ENCODE data around the gene SPARCL1. TPM values are rescaled to one million over a fixed set of nuclear protein-coding genes. Genes with fewer than 3 reads are reported as not detected.

Gene SPARCL1
- total and polyA plus RNA-seq, 9 of the 15 experiments (the other 6 are each of a cell fraction or from before 2014, with no cell fraction given): 0.03 to 0.71 (median 0.05) TPM; not detected in 3

DNA sequence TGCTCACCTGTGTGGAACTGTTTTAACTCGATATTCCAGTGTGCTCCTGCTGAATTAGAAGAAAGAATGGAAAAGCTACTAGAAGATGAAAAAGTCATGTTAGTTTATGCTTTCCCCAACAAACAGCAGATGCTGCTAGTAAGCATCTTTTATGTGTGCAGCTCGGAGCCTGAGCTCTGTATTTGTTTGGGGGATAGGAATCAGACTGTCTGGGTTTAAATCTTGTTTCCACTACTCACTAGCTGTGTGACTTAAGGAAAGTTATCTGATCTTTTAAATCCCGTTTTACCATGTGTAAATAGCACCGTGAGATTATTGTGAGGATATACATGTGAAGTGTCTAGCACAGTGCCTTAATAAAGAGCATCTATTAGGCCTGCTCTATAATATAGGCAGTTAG, 24.0 kb upstream of the SPARCL1 start (continued):
- TF ChIP-seq, protein P1, sequence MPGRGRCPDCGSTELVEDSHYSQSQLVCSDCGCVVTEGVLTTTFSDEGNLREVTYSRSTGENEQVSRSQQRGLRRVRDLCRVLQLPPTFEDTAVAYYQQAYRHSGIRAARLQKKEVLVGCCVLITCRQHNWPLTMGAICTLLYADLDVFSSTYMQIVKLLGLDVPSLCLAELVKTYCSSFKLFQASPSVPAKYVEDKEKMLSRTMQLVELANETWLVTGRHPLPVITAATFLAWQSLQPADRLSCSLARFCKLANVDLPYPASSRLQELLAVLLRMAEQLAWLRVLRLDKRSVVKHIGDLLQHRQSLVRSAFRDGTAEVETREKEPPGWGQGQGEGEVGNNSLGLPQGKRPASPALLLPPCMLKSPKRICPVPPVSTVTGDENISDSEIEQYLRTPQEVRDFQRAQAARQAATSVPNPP (IDR thresholded peaks at IDR 0.05; ENCODE audit: borderline replicate concordance, insufficient read depth, insufficient read length): no peak
- TF ChIP-seq, protein P2, sequence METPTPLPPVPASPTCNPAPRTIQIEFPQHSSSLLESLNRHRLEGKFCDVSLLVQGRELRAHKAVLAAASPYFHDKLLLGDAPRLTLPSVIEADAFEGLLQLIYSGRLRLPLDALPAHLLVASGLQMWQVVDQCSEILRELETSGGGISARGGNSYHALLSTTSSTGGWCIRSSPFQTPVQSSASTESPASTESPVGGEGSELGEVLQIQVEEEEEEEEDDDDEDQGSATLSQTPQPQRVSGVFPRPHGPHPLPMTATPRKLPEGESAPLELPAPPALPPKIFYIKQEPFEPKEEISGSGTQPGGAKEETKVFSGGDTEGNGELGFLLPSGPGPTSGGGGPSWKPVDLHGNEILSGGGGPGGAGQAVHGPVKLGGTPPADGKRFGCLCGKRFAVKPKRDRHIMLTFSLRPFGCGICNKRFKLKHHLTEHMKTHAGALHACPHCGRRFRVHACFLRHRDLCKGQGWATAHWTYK (CRISPR knock-in tag; IDR thresholded peaks at IDR 0.05): no peak
- TF ChIP-seq, protein P3, sequence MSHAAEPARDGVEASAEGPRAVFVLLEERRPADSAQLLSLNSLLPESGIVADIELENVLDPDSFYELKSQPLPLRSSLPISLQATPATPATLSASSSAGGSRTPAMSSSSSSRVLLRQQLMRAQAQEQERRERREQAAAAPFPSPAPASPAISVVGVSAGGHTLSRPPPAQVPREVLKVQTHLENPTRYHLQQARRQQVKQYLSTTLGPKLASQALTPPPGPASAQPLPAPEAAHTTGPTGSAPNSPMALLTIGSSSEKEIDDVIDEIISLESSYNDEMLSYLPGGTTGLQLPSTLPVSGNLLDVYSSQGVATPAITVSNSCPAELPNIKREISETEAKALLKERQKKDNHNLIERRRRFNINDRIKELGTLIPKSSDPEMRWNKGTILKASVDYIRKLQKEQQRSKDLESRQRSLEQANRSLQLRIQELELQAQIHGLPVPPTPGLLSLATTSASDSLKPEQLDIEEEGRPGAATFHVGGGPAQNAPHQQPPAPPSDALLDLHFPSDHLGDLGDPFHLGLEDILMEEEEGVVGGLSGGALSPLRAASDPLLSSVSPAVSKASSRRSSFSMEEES (CRISPR knock-in tag; IDR thresholded peaks at IDR 0.05): no peak

DNA sequence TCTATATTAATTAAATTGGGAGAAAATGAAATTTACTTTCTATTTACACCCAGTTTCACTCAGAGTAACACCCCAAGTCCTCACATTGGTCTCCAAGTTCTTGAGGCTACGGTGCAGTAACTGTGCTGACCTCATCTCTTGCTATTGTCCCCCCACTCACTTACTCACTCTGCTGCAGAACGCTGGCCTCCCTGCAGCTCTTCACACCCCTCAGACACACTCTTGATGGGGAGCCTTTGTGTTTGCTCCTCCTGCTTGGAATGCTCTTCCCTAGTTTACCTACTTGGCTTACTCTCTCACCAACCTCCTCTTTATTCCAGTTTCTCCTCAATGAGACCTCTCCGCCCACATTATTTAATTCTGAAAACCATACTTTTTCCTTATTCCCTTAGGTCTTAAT, 22.2 kb upstream of the SPARCL1 start:
- no peaks in the 10 kb centered on the region for H3K9me3 ChIP-seq (replicated peaks; ENCODE audit: control insufficient read depth, insufficient read depth, low read depth, low read length)
- H3K4me3 ChIP-seq: no peak overlapping the region
- WGBS (ENCODE audit: insufficient coverage, low coverage, missing lambda C conversion rate): 2% methylated on average over 3 of the region's 3 CpGs
- in situ Hi-C loops (cut with MboI) (no loop called here), intact Hi-C loops (cut with micrococcal nuclease) (no loop called here)
- DNase-seq (ENCODE audit: extremely low read depth in 1 of 4, low spot score in 3 of 4): no peak
- H3K4me2 ChIP-seq (ENCODE audit: insufficient read depth, low read length): no peak overlapping the region
- H4K20me1 ChIP-seq (replicated peaks; ENCODE audit: control insufficient read depth, insufficient read depth, low read length): no peaks in the 10 kb centered on the region
- H3K27me3 ChIP-seq (ENCODE audit: control insufficient read depth in 2 of 2, insufficient read depth in 2 of 2, low read length in 2 of 2): no peaks in the 10 kb centered on the region; a peak in 1 of 5 replicates
- no peaks in the 10 kb centered on the region for H3K9me1 ChIP-seq (ENCODE audit: control insufficient read depth, insufficient read depth, low read length)
- CTCF ChIA-PET (ENCODE audit: low intra/inter-chr PET ratio): no interaction called here
- no peak for FAIRE-seq
- no peak for ATAC-seq
- no peak overlapping the region for H2AFZ ChIP-seq (ENCODE audit: low read depth, low read length)
- BruUV-seq (replicated peaks): no TSS peak
- H3K4me1 ChIP-seq (replicated peaks in 1 of 2; ENCODE audit: control insufficient read depth in 2 of 2, insufficient read depth in 2 of 2, low read length in 2 of 2): no peaks in the 10 kb centered on the region
- H3K9ac ChIP-seq (ENCODE audit: insufficient read depth in 1 of 2, low read depth in 2 of 2, low read length in 2 of 2): no peak overlapping the region
- no peaks in the 10 kb centered on the region for H3K36me3 ChIP-seq (ENCODE audit: control insufficient read depth, insufficient read depth, low read length)
- no peak overlapping the region for H3K27ac ChIP-seq (ENCODE audit: extremely low read depth, low read depth, low read length)
- H3K79me2 ChIP-seq (ENCODE audit: control insufficient read depth, insufficient read depth, low read length): no peaks in the 10 kb centered on the region
- POLR2A ChIA-PET: no interaction called here
- TF ChIP-seq NFIC (IDR thresholded peaks at IDR 0.05) (no peak), SP1 (CRISPR knock-in tag; IDR thresholded peaks at IDR 0.05) (no peak), FOSL1 (tag; conservative IDR thresholded peaks at IDR 0.05) (no peak), TAL1 (IDR thresholded peaks at IDR 0.05) (no peak), MYC (IDR thresholded peaks at IDR 0.05; ENCODE audit: low read depth, low read length) (no peak), MYC (CRISPR knock-in tag; IDR thresholded peaks at IDR 0.05; ENCODE audit: borderline replicate concordance, low read depth) (no peak), ZKSCAN1 (IDR thresholded peaks at IDR 0.05; ENCODE audit: low read depth, low read length) (no peak)
- TF ChIP-seq, protein P4, sequence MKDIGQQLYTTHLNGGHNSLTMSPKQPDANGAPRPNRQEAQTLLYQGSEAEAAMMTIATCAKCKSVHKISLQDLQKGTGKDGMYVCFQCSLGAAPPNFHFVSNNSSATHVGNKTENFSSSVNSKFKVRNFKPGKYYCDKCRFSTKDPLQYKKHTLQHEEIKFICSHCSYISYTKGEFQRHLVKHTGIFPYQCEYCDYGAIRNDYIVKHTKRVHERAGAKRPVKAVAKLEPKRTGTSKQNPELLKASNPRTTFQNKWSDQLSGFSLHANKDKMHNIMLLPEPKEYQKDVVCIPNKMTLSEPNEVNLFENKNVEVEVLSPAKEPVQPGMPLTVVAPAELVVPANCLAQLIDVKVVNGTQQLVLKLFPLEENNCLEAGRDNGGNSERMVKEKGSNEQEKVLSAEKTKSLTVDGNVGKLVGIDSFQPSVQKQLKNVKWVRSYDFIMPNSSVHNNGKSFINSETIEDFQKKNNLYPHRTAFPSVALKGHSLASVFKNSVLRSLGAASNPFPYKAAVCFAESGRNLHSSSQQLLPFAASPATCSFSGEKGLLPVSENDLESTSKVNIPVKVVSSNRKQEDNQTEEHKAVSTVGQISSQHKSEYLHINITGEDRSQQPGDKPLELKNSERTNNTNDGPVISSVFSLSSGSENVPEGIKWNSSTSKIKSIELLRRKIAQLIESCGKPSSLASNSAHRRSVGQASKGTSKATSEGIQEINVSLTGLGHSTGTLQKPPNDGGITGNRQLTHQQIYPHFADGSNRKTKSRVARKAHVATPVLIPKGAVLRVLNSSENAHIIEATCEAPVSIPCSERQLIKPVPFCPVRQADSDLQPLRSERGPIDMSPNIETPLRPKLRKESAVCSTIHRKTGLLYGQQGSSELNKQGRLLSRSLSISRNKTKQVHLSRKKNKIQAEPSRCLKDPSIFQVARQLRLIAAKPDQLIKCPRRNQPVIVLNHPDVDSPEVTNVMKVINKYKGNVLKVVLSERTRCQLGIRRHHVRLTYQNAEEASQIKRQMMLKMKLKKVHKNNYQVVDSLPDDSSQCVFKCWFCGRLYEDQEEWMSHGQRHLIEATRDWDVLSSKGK (CRISPR knock-in tag; IDR thresholded peaks at IDR 0.05): no peak
- TF ChIP-seq, protein P5, sequence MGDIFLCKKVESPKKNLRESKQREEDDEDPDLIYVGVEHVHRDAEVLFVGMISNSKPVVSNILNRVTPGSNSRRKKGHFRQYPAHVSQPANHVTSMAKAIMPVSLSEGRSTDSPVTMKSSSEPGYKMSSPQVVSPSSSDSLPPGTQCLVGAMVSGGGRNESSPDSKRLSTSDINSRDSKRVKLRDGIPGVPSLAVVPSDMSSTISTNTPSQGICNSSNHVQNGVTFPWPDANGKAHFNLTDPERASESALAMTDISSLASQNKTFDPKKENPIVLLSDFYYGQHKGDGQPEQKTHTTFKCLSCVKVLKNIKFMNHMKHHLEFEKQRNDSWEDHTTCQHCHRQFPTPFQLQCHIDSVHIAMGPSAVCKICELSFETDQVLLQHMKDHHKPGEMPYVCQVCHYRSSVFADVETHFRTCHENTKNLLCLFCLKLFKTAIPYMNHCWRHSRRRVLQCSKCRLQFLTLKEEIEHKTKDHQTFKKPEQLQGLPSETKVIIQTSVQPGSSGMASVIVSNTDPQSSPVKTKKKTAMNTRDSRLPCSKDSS (IDR thresholded peaks at IDR 0.05; ENCODE audit: low read depth, partially characterized antibody): no peak

Data from K562 (cell line).